Neural cell (in vitro differentiated cells): ENCODE data around the gene TSPAN14.

Experiments used
- MXI1 ChIP-seq: fragments of 450-650 bp; conservative IDR thresholded peaks from 2 replicates; pipeline ENCODE4 v1.6.1; 2014; ENCODE audit warnings: antibody characterized with exemption, mild to moderate bottlenecking; ENCODE audit not compliant: poor library complexity, severe bottlenecking
- POLR2AphosphoS5 ChIP-seq: IDR thresholded peaks from 2 replicates; pipeline ENCODE4 v1.6.1; 2012
- SMC3 ChIP-seq: fragments of 450-650 bp; conservative IDR thresholded peaks from 2 replicates; pipeline ENCODE4 v1.6.1; 2014; ENCODE audit warnings: antibody characterized with exemption, mild to moderate bottlenecking, moderate library complexity; ENCODE audit not compliant: poor library complexity
- TF ChIP-seq, protein P1 (sequence below): fragments of 450-650 bp; IDR thresholded peaks from 2 replicates; pipeline ENCODE4 v1.5.1; 2014; ENCODE audit warnings: antibody characterized with exemption, mild to moderate bottlenecking, moderate library complexity; ENCODE audit not compliant: poor library complexity, severe bottlenecking

DNA sequence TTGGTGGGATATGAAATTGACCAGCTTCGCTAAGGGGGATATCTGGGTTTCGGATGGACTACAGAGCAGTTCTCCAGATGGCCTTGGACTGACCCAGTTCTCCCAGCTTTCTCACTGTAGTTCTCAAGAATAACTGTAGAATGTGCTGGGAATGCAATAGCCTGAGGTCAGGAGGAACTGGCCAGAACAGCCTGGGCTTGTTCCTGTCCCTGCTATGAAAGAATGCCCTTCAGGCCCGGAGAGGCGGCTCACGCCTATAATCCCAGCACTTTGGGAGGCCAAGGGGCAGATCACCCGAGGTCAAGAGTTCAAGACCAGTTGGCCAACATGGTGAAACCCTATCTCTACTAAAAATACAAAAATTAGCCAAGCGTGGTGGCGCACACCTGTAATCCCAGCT lies 12.3 kb upstream of the TSPAN14 start:
- TF ChIP-seq, protein P1, sequence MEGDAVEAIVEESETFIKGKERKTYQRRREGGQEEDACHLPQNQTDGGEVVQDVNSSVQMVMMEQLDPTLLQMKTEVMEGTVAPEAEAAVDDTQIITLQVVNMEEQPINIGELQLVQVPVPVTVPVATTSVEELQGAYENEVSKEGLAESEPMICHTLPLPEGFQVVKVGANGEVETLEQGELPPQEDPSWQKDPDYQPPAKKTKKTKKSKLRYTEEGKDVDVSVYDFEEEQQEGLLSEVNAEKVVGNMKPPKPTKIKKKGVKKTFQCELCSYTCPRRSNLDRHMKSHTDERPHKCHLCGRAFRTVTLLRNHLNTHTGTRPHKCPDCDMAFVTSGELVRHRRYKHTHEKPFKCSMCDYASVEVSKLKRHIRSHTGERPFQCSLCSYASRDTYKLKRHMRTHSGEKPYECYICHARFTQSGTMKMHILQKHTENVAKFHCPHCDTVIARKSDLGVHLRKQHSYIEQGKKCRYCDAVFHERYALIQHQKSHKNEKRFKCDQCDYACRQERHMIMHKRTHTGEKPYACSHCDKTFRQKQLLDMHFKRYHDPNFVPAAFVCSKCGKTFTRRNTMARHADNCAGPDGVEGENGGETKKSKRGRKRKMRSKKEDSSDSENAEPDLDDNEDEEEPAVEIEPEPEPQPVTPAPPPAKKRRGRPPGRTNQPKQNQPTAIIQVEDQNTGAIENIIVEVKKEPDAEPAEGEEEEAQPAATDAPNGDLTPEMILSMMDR = no peak
- TF ChIP-seq SMC3 = no peak
- no peak for TF ChIP-seq MXI1
- TF ChIP-seq POLR2AphosphoS5 = no peak
